ENCODE data around the gene FREM3.

FREM3 gene

DNA sequence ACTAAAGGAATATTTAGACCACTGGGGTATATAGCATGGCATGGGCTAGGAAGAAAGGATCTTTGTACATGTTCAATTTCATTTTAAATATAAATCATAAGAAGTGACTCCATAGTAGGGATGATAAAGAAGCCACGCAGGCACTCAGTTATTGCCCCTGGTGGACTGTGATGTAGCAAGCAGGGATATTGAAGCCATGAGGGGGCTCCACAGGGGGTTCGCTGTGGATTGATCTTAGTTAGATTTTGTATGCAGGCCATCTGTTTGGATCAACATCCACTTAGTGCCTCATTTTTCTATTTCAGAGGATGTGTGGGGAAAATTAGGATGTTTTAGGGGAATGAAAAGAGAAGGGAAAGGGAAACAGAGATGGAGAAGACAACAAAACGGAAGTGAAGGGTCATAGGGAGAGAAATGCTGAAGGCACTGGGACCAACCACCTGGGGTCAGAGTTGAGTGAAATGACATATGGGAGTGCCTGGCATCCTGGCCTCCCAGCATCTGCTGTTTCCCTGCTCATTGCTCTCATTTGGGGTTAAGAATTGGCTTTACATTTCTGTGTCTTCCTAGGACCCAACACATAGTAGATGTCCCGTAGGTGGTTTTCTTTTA lies 11.2 kb upstream of the FREM3 start:
- TF ChIP-seq MAX (IDR thresholded peaks at IDR 0.05; ENCODE audit: low read depth, low read length) (no peak), POLR2A (IDR thresholded peaks at IDR 0.05; ENCODE audit: extremely low read depth, insufficient read length) (no peak), MYC (IDR thresholded peaks at IDR 0.05; ENCODE audit: low read depth, low read length) (no peak), CTCF (IDR thresholded peaks at IDR 0.05; ENCODE audit: low read depth, low read length) (no peak)
- H3K4me3 ChIP-seq (ENCODE audit: low read depth, low read length) = no peak overlapping the region
- DNase-seq (ENCODE audit: low read depth) = no peak

GRCh38 chr4:143701365-143701764 lies 890 bp upstream of the FREM3 start:
- no peak for DNase-seq (ENCODE audit: low read depth)
- TF ChIP-seq MYC (IDR thresholded peaks at IDR 0.05; ENCODE audit: low read depth, low read length) (no peak), MAX (IDR thresholded peaks at IDR 0.05; ENCODE audit: low read depth, low read length) (no peak), POLR2A (IDR thresholded peaks at IDR 0.05; ENCODE audit: extremely low read depth, insufficient read length) (no peak), CTCF (IDR thresholded peaks at IDR 0.05; ENCODE audit: low read depth, low read length) (no peak)
- no peak overlapping the region for H3K4me3 ChIP-seq (ENCODE audit: low read depth, low read length)

GRCh38 chr4:143700046-143700415 lies 444 bp downstream of the FREM3 start:
- TF ChIP-seq MYC (IDR thresholded peaks at IDR 0.05; ENCODE audit: low read depth, low read length) (no peak), POLR2A (IDR thresholded peaks at IDR 0.05; ENCODE audit: extremely low read depth, insufficient read length) (no peak), MAX (IDR thresholded peaks at IDR 0.05; ENCODE audit: low read depth, low read length) (no peak), CTCF (IDR thresholded peaks at IDR 0.05; ENCODE audit: low read depth, low read length) (no peak)
- no peak overlapping the region for H3K4me3 ChIP-seq (ENCODE audit: low read depth, low read length)
- no peak for DNase-seq (ENCODE audit: low read depth)

- no peak overlapping the region for H3K4me3 ChIP-seq (ENCODE audit: low read depth, low read length)
- DNase-seq (ENCODE audit: low read depth) = no peak
- TF ChIP-seq MAX (IDR thresholded peaks at IDR 0.05; ENCODE audit: low read depth, low read length) = no peak
- no peak for TF ChIP-seq CTCF (IDR thresholded peaks at IDR 0.05; ENCODE audit: low read depth, low read length)
- TF ChIP-seq POLR2A (IDR thresholded peaks at IDR 0.05; ENCODE audit: extremely low read depth, insufficient read length) = no peak
- no peak for TF ChIP-seq MYC (IDR thresholded peaks at IDR 0.05; ENCODE audit: low read depth, low read length)
Observed at GRCh38 chr4:143699331-143700045, 987 bp downstream of the FREM3 start.

GRCh38 chr4:143693856-143694255 lies 6.6 kb downstream of the FREM3 start:
- H3K4me3 ChIP-seq (ENCODE audit: low read depth, low read length) = no peak overlapping the region
- no peak for DNase-seq (ENCODE audit: low read depth)
- TF ChIP-seq CTCF (IDR thresholded peaks at IDR 0.05; ENCODE audit: low read depth, low read length) = no peak
- no peak for TF ChIP-seq POLR2A (IDR thresholded peaks at IDR 0.05; ENCODE audit: extremely low read depth, insufficient read length)
- no peak for TF ChIP-seq MAX (IDR thresholded peaks at IDR 0.05; ENCODE audit: low read depth, low read length)
- TF ChIP-seq MYC (IDR thresholded peaks at IDR 0.05; ENCODE audit: low read depth, low read length) = no peak

Measured in NB4 (cell line).